Neural cell (in vitro differentiated cells): ENCODE results near the gene IL17REL. TPM values are rescaled to one million over a fixed set of nuclear protein-coding genes. Genes with fewer than 3 reads are reported as not detected.

Source experiments
- H2AFZ ChIP-seq: fragments of 200-600, 300-800 bp; sonication (generic), shearing (Covaris generic); 2 replicates; pipeline ENCODE4 v1.6.0; 2014; ENCODE audit warnings: low read depth, mild to moderate bottlenecking, antibody characterized with exemption, low read length, moderate library complexity
- H3F3A ChIP-seq: fragments of 200-600 bp; shearing (Covaris generic); 2 replicates; pipeline ENCODE4 v1.6.1; 2016; ENCODE audit warnings: mild to moderate bottlenecking, moderate library complexity, mixed read lengths, antibody characterized with exemption, low read length; ENCODE audit not compliant: insufficient read depth, poor library complexity, severe bottlenecking
- H3K27ac ChIP-seq: fragments of 200-600, 300-800 bp; sonication (generic), shearing (Covaris generic); 2 replicates; pipeline ENCODE4 v1.5.1; 2014; ENCODE audit warnings: mild to moderate bottlenecking, low read length, moderate library complexity
- H3K27me3 ChIP-seq: fragments of 300-800, 200-600 bp; sonication (generic), shearing (Covaris generic); 2 replicates; pipeline ENCODE4 v1.6.0; 2014; ENCODE audit warnings: mild to moderate bottlenecking, low read depth, low read length, moderate library complexity; ENCODE audit not compliant: insufficient read depth
- H3K36me3 ChIP-seq: fragments of 300-800, 200-600 bp; sonication (generic), shearing (Covaris generic); 2 replicates; pipeline ENCODE4 v1.5.1; 2014; ENCODE audit warnings: mild to moderate bottlenecking, antibody characterized with exemption, low read length, moderate library complexity; ENCODE audit not compliant: insufficient read depth
- H3K4me2 ChIP-seq: fragments of 300-800, 200-600 bp; sonication (generic), shearing (Covaris generic); 2 replicates; pipeline ENCODE4 v1.6.0; 2014; ENCODE audit warnings: mild to moderate bottlenecking, low read length
- H3K4me3 ChIP-seq: fragments of 300-800, 200-600 bp; sonication (generic), shearing (Covaris generic); 2 replicates; pipeline ENCODE4 v1.5.1; 2014; ENCODE audit warnings: mild to moderate bottlenecking, low read length, moderate library complexity
- H3K79me2 ChIP-seq: fragments of 200-600 bp; shearing (Covaris generic); replicated peaks from 2 replicates; pipeline ENCODE4 v1.6.0; 2014; ENCODE audit warnings: mild to moderate bottlenecking, low read length, moderate library complexity; ENCODE audit not compliant: insufficient read depth
- H3K9ac ChIP-seq: fragments of 300-800, 200-600 bp; sonication (generic), shearing (Covaris generic); 2 replicates; pipeline ENCODE4 v1.6.1; 2016; ENCODE audit warnings: mild to moderate bottlenecking, low read length, mixed read lengths
- H3K9me2 ChIP-seq: fragments of 200-600 bp; shearing (Covaris generic); 2 replicates; pipeline ENCODE4 v1.6.1; 2016; ENCODE audit warnings: mild to moderate bottlenecking, low read length, mixed read lengths; ENCODE audit not compliant: insufficient read depth
- H3K9me3 ChIP-seq: fragments of 200-600, 300-800 bp; sonication (generic), shearing (Covaris generic); 2 replicates; pipeline ENCODE4 v1.6.1; 2016; ENCODE audit warnings: mild to moderate bottlenecking, mixed run types, low read length, moderate library complexity, mixed read lengths
- H4K20me1 ChIP-seq: fragments of 200-600 bp; shearing (Covaris generic); 2 replicates; pipeline ENCODE4 v1.6.1; 2016; ENCODE audit warnings: mild to moderate bottlenecking, mixed run types; ENCODE audit not compliant: insufficient read depth
- EP300 ChIP-seq: fragments of 450-650 bp; conservative IDR thresholded peaks from 2 replicates; pipeline ENCODE4 v1.6.1; 2014; ENCODE audit warnings: antibody characterized with exemption, mild to moderate bottlenecking, moderate library complexity; ENCODE audit not compliant: poor library complexity, severe bottlenecking
- EZH2 ChIP-seq: fragments of 200-600, 300-800 bp; shearing (Covaris generic), sonication (generic); IDR thresholded peaks from 2 replicates; pipeline ENCODE4 v1.6.1; 2014; ENCODE audit warnings: antibody characterized with exemption, low read length, borderline replicate concordance, mild to moderate bottlenecking; ENCODE audit not compliant: insufficient read depth, poor library complexity, severe bottlenecking
- MXI1 ChIP-seq: fragments of 450-650 bp; conservative IDR thresholded peaks from 2 replicates; pipeline ENCODE4 v1.6.1; 2014; ENCODE audit warnings: antibody characterized with exemption, mild to moderate bottlenecking; ENCODE audit not compliant: poor library complexity, severe bottlenecking
- POLR2AphosphoS5 ChIP-seq: IDR thresholded peaks from 2 replicates; pipeline ENCODE4 v1.6.1; 2012
- RAD21 ChIP-seq: fragments of 450-650 bp; conservative IDR thresholded peaks from 2 replicates; pipeline ENCODE4 v1.6.1; 2014; ENCODE audit warnings: antibody characterized with exemption, mild to moderate bottlenecking, moderate library complexity
- SMC3 ChIP-seq: fragments of 450-650 bp; conservative IDR thresholded peaks from 2 replicates; pipeline ENCODE4 v1.6.1; 2014; ENCODE audit warnings: antibody characterized with exemption, mild to moderate bottlenecking, moderate library complexity; ENCODE audit not compliant: poor library complexity
- TAF1 ChIP-seq: IDR thresholded peaks from 2 replicates; pipeline ENCODE4 v1.6.1; 2012; ENCODE audit warnings: low read depth
- polyA plus RNA-seq: library from polyadenylated mRNA; depleted of rRNA; stranded (reverse); fragments of >200 nt; gene quantifications from 2 replicates; pipeline ENCODE4 v1.2.3, GENCODE V29; 2014
- TF ChIP-seq, protein P1 (sequence below): fragments of 450-650 bp; IDR thresholded peaks from 2 replicates; pipeline ENCODE4 v1.5.1; 2014; ENCODE audit warnings: antibody characterized with exemption, mild to moderate bottlenecking, moderate library complexity; ENCODE audit not compliant: poor library complexity, severe bottlenecking
- TF ChIP-seq, protein P2 (sequence below): IDR thresholded peaks from 2 replicates; pipeline ENCODE4 v1.6.1; 2012; ENCODE audit warnings: borderline replicate concordance

The IL17REL gene
- polyA plus RNA-seq, 1 donor from 2014 or later = not detected

DNA sequence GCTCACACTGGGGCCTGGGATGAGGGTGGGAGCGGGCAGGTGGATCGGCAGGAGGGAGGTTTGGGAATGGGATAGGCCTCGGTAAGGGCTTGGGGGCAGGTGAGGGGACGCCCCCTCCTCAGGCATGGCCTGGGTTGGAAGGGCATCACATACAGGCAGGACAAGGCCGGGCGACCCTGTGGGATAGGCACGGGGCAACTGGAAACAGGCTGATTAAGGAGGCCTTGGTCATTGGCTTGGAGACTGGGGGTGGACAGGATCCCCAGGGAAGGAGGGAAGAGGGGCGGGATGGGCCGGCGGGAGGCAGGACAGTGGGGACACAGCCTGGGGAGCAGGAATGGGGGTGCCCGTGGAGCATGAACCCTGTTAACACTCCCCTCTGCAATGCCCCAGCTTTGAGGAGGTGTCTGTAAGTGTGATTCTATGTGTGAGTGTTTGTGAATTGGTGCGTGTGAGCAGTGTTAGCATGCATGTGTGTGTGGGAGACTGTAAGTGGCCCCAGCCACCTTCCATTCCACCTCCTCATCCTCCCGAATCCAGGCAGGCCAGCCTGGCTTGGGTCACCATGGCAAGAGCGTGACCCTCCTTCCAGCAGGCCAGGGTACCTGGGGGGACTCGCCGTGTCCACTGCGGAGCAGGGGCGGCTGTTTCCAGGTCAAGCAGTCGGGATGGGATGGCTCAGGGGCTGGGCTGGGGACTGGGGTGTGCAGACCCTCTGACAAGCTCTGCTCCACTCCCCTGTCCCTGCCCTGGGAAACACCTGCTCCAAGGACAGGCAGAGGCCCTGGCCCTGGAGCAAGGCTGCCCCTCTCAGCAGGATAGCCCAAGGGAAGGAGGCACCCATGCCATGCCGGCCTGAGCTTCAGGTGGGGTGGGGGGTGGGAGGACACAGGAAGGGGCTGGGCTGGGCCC lies 55.4 kb downstream of the IL17REL start:
- H3K27me3 ChIP-seq = no peaks in the 10 kb centered on the region
- H3K79me2 ChIP-seq = no peaks in the 10 kb centered on the region

DNA sequence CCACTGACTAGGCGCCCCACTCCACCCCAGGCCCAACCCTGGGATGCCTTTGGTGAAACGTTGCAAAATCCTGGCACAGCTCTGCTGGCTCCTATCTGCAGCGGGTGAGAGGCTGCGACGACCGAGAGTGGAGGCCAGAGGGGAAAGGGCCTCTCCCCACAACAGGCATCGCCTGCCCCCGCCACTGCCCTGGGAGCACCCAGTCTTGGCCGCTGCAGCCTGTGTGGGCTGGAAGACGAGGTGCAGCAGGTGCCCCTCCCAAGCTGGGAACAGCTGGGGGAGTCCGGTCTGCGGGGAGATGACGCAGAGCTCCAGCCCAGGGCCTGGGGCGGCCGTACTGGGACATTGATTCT lies 56.2 kb downstream of the IL17REL start:
- no peak overlapping the region for H2AFZ ChIP-seq
- no peak overlapping the region for H3K4me2 ChIP-seq
- H3K36me3 ChIP-seq = no peaks in the 10 kb centered on the region
- no peak overlapping the region for H3K27ac ChIP-seq
- no peaks in the 10 kb centered on the region for H3K79me2 ChIP-seq
- no peak overlapping the region for H3K4me3 ChIP-seq
- TF ChIP-seq RAD21 (no peak), POLR2AphosphoS5 (no peak), MXI1 (no peak), EZH2 (no peak), TAF1 (no peak), EP300 (no peak), SMC3 (no peak)
- TF ChIP-seq, protein P1, sequence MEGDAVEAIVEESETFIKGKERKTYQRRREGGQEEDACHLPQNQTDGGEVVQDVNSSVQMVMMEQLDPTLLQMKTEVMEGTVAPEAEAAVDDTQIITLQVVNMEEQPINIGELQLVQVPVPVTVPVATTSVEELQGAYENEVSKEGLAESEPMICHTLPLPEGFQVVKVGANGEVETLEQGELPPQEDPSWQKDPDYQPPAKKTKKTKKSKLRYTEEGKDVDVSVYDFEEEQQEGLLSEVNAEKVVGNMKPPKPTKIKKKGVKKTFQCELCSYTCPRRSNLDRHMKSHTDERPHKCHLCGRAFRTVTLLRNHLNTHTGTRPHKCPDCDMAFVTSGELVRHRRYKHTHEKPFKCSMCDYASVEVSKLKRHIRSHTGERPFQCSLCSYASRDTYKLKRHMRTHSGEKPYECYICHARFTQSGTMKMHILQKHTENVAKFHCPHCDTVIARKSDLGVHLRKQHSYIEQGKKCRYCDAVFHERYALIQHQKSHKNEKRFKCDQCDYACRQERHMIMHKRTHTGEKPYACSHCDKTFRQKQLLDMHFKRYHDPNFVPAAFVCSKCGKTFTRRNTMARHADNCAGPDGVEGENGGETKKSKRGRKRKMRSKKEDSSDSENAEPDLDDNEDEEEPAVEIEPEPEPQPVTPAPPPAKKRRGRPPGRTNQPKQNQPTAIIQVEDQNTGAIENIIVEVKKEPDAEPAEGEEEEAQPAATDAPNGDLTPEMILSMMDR = no peak
- TF ChIP-seq, protein P2, sequence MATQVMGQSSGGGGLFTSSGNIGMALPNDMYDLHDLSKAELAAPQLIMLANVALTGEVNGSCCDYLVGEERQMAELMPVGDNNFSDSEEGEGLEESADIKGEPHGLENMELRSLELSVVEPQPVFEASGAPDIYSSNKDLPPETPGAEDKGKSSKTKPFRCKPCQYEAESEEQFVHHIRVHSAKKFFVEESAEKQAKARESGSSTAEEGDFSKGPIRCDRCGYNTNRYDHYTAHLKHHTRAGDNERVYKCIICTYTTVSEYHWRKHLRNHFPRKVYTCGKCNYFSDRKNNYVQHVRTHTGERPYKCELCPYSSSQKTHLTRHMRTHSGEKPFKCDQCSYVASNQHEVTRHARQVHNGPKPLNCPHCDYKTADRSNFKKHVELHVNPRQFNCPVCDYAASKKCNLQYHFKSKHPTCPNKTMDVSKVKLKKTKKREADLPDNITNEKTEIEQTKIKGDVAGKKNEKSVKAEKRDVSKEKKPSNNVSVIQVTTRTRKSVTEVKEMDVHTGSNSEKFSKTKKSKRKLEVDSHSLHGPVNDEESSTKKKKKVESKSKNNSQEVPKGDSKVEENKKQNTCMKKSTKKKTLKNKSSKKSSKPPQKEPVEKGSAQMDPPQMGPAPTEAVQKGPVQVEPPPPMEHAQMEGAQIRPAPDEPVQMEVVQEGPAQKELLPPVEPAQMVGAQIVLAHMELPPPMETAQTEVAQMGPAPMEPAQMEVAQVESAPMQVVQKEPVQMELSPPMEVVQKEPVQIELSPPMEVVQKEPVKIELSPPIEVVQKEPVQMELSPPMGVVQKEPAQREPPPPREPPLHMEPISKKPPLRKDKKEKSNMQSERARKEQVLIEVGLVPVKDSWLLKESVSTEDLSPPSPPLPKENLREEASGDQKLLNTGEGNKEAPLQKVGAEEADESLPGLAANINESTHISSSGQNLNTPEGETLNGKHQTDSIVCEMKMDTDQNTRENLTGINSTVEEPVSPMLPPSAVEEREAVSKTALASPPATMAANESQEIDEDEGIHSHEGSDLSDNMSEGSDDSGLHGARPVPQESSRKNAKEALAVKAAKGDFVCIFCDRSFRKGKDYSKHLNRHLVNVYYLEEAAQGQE = no peak
- no peaks in the 10 kb centered on the region for H3K9me2 ChIP-seq
- no peaks in the 10 kb centered on the region for H3K27me3 ChIP-seq
- H4K20me1 ChIP-seq = no peaks in the 10 kb centered on the region
- H3K9me3 ChIP-seq = no peaks in the 10 kb centered on the region
- H3F3A ChIP-seq = no peaks in the 10 kb centered on the region
- H3K9ac ChIP-seq = no peak overlapping the region

More for the DNA sequence above, 55.4 kb downstream of the IL17REL start:
- no peaks in the 10 kb centered on the region for H4K20me1 ChIP-seq
- no peak overlapping the region for H3K9ac ChIP-seq
- no peaks in the 10 kb centered on the region for H3K36me3 ChIP-seq
- TF ChIP-seq SMC3 (no peak), EZH2 (no peak), MXI1 (no peak), POLR2AphosphoS5 (no peak), TAF1 (no peak), EP300 (no peak), RAD21 (no peak)
- TF ChIP-seq, protein P2 = no peak
- TF ChIP-seq, protein P1 = no peak
- H3K4me3 ChIP-seq = no peak overlapping the region
- H3K9me3 ChIP-seq = no peaks in the 10 kb centered on the region
- no peaks in the 10 kb centered on the region for H3F3A ChIP-seq
- no peak overlapping the region for H2AFZ ChIP-seq
- no peak overlapping the region for H3K4me2 ChIP-seq
- H3K27ac ChIP-seq = no peak overlapping the region
- H3K9me2 ChIP-seq = no peaks in the 10 kb centered on the region
